ENCODE results near the gene ALKBH3.

DNA sequence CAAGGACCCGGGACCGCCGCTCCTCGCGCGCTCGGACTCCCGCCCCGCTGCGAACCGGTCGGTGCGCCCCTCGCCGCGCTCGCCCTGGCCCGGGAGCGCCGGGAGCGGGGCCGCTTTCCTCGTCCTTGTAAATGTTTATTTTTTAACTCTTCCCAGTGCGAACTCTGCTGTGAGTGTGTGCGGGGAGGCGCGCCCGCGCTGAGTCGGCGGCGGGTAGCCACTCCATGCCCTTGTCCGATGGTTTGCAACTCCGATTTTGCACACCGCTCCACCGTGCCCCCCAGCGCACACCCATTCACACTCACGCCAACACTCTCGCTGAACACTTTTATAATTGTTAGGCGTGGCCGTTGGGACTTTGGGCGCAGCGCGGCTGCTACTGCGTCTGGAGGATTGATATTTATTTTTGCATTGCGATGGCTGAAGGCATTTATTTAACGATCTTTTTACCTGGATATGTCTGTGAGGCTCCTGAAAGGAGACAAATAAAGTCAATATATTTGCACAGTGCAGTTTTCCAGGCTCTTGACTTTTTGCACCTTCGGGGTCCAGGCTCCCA lies 62.8 kb downstream of the ALKBH3 start:
- no peak for TF ChIP-seq PATZ1 (CRISPR knock-in tag; IDR thresholded peaks at IDR 0.05; ENCODE audit: borderline replicate concordance)
- no peak for TF ChIP-seq ARNTL (CRISPR knock-in tag; IDR thresholded peaks at IDR 0.05; ENCODE audit: borderline replicate concordance, low read depth)
- TF ChIP-seq, protein P1, sequence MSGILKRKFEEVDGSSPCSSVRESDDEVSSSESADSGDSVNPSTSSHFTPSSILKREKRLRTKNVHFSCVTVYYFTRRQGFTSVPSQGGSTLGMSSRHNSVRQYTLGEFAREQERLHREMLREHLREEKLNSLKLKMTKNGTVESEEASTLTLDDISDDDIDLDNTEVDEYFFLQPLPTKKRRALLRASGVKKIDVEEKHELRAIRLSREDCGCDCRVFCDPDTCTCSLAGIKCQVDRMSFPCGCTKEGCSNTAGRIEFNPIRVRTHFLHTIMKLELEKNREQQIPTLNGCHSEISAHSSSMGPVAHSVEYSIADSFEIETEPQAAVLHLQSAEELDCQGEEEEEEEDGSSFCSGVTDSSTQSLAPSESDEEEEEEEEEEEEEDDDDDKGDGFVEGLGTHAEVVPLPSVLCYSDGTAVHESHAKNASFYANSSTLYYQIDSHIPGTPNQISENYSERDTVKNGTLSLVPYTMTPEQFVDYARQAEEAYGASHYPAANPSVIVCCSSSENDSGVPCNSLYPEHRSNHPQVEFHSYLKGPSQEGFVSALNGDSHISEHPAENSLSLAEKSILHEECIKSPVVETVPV (CRISPR knock-in tag; IDR thresholded peaks at IDR 0.05): no peak

Data from SK-N-SH treated with all-trans-retinoic acid at 6 μM for 48 hours (cell line).